Measurements from ENCODE around the gene NRF1.

Gene NRF1

DNA sequence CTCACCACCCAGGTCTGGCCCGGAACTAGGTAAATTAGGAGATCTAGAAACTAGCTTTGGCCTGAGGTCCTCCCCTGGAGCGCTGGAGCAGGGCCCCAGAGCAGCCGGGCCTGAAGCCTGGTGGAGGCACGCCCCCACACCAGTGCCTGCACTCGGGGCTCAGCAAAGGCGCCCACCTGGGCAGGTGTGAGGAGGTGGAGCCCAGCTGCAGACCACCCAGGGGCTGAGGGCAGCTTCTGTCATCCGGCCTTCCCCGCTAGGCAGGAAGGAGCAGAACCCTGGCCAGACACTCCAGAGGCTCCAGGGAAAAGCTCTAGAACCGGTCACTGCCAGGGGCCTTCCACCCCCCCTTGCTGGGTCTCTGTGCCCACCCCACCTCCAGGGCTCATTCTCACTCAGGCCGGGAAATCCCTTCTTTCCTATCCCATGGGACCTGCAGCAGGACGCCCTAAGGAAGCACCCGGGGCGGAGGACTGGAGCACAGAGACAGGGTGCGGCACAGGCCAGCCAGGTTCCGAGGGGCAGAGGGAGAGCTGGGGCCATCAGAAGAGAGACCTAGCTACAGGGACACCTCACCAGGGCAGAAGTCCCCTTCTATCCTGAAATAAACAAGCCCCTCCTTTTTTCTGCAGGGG lies 161.2 kb downstream of the NRF1 start:
- no peak for DNase-seq

DNA sequence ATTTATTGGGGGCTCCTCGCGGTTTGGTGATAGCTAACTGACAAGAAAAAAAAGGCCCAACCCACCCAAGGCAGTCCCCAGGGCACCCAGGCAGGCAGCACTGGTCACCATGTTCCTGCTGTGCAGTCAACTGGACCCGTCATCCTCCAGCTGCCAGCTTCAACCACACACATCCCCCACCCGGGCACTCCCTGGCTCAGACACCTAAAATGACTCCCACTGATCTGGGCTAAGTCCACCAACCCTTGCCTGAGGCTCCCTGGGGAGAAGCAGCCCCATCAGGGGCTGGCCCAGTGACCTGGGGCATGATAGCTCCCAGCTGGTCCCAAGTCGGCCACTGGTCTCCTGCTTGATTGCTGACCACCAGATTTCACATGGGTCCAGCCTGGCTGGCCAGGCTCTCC lies 161.8 kb downstream of the NRF1 start:
- no peak for DNase-seq

- DNase-seq: no peak
These were observed 162.4 kb downstream of the NRF1 start for GRCh38 chr7:129773871-129774270.

DNA sequence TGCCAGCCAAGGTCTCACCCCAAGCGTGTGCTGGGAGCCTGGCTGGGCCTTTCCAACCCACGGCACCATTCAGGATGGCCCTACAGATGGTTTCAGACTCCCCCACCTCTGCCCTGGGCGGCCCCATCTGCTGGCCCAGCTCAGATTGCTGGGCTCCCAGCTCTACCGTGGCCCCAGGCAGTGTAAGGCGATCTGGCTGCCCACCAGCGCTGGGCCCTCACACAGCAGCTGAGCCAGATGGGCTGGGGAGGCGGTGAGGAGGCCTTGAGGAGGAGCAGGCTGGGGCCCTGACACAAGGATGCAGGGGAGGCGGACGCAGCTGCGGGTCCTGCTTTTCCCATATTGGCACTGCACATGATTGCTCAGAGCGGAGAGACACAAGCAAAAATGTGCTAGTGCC lies 162.8 kb downstream of the NRF1 start:
- DNase-seq: no peak

- DNase-seq: no peak
These were observed 163.6 kb downstream of the NRF1 start for GRCh38 chr7:129774871-129775694.

DNA sequence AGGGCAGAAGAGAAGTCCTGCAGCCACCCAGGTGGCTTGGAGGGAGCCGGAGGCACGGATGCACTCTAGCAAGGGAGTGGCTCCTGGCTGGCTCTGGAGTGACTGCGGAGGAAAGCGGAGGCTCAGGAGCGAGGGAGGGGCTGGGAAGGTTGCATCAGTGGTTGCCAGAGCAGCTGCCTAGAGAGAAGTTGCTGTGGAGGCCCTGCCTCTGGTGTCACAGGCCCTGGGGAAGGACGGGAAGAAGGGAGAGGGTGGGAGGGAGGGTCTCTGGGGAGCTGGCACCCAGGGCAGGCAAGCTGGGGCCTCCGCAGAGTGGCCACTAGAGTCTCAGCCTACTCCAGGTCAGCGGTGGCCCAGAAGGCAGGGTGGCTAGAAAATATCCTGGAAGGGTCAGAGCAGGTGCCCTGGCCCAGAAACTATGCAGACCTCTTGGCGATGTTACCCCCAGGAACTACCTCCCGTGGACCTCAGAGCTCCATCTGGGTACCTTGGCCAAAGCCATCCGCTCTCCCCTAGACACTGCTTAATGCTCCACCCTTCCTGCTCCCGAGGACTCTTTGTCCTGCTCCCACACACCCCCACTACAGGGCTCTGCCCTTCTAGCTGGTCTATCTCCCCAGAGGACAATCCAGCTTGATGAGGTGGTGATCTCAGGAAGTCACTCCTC lies 164.3 kb downstream of the NRF1 start:
- DNase-seq: no peak

GRCh38 chr7:129776362-129776722 lies 164.8 kb downstream of the NRF1 start:
- no peak for DNase-seq

DNA sequence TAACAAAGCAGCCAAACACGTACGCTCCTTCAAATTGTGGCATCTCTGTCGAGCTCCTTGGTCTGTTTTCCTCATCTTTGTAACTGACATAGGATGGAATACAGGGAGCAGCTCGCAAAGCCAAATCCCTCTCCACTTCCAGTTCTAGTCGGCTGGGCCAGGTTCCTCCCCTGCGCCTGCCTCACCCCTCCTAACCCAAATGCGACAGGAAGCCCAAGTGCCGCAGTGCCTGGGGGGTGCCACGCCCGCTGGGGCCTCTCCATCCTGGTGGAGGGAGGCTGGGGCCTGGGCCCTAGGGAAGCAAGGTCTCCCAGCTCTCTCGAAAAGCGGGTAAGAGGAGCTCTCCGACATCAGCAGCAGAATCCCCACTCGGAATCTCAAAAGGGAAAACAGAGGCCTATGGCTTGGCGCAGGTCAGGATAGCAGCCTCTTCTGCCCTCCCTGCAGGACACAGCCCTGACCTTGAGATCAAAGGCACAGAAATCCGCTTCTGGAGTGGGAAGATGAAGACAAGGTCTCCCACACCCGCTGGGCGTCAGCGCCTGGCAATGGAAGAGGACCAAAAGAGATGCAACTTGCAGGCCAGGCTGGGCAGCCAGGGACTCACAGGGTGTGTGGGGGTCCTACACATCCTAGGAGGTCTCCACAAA lies 165.8 kb downstream of the NRF1 start:
- no peak for DNase-seq

DNA sequence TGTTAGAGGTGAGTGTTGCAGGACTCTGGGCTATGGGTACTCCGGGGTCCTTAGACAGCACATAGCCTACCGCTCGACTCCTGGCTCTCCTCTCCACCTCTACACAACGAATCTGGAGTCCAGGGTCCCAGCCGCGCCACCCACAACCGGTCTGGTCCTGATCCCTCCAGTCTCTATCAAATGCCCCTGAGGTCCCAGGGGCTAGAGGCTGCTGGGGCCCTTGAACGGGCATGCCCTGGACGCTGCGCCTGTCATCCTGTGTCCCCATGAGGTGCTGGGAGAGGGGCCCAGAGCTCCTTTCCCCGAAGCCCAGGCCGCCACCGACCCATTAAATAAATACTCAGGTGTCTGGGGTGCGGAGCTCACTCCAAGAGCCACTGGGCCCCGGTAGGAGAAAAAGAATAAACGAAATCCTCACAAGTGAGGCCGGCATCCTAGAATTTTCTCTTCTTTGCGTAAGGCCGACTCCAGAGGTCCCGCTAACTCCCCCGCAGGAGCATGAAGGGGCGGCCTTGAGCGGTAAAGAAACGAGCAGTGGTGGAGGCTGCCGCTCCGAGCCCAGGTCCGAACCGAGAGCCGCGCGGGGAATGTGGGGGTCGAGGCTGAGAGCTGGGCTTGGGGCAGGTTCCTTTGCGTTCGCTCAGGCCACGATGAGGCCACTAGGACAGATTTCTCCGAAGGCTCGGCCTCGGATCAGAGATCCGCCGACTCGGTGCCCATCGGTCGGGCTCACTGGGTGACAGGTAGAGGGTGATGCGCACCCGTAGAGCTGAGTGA lies 166.7 kb downstream of the NRF1 start:
- DNase-seq: no peak

DNA sequence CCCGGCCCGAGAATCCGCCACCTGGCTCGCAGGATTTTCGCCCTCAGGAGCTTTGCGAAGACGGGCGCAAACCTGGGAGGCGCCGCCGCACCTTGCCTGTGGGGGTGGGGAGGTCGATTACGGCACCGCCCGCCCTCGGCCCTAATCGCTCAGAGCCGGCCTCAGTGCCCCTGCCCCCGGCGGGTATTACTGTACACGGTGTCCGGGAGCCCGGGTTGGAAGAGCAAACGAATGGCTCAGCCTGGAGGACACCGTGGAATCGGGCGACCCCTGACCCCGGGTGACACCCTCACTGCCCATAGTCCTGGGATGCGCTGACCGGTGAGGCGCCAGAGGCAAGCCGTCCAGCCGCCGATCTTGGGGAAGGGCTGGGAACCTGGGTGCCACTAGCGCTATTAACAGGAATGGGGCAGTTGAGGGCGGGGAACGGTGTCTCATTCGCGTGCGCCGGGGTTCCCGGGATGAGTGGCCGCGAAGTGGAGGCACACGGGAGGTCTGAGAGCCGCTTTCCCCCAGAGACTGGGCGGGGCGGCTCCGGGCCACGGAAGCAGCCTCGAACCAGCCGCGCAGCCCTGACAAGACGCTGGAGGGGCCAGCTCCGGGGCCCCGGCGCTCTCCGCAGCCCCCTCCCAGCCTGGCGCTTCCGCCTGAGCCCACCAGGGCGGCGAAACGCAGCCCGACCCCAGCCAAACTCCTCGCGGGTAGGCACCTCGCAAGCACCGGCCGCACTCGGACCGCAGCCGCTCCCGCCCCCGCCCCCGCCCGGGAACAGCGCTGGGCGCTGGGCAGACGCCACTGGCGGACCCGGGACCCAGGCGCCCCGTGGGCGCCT lies 167.5 kb downstream of the NRF1 start:
- no peak for DNase-seq

DNA sequence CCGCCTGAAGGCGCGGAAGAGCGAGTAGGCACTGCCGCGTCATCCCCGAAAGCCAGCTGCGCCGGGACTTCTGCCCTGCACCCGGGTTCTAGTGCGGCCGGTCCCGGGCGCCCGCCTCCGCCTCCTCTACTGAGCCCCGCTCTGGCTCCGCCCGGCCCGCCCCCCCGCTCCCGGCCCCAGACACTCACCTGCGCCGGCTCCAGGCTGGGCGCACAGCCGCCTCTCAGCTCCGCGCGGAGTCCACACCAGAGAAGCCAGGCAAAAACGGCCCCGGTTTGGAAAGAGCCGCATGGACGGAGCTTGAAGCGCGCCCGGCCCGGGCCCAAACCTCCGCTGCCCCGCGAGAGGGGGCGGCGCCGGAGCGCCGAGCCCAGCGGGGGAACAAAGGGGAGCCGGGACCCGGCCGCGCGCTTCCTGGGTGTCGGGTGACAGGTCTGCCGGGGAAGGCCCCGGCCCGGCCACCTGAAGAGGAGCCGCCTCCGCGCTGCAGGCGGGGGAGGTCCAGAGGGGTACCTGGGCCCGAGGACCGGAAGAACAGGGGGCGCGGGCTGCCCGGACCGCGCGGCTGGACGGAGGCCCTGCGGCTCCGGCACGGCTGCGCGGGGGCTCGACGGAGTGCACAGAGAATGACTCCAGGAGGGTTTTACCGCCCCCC lies 168.2 kb downstream of the NRF1 start:
- no peak for DNase-seq

DNA sequence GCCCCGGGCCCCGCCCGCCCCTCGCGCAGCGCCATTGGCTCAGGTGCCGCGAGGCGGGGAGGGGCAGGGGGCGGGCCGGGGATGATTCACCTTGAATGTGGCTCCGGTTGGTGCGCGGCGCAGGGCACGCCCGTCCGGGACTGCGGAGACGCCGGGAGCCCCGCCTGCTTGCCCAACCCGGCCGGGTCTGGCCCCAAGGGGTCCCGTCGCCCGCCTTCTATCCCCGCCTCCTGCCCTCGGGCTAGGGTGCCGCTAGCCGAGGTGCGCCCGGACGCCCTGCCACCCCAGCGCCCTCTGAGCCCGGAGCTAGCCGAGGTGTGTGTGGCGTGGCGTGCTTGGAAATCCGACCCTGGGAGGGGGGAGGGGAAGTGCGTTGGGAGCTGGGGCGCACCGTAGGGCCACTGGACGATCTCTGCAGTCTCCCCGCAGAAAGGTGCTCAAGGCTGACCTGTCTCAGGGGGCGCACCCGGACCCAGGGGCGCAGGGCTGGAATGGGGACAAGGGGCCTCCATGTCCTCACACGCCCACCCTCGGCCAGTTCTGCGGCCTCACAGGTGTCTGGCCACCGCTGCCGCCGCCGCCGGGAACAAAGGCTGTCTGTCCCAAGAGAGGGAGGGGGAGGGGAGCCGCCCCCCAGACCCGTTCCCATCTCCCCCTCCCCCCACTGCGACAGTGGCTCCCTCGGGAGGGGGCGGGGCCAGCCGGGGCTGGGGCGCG lies 168.9 kb downstream of the NRF1 start:
- no peak for DNase-seq

DNA sequence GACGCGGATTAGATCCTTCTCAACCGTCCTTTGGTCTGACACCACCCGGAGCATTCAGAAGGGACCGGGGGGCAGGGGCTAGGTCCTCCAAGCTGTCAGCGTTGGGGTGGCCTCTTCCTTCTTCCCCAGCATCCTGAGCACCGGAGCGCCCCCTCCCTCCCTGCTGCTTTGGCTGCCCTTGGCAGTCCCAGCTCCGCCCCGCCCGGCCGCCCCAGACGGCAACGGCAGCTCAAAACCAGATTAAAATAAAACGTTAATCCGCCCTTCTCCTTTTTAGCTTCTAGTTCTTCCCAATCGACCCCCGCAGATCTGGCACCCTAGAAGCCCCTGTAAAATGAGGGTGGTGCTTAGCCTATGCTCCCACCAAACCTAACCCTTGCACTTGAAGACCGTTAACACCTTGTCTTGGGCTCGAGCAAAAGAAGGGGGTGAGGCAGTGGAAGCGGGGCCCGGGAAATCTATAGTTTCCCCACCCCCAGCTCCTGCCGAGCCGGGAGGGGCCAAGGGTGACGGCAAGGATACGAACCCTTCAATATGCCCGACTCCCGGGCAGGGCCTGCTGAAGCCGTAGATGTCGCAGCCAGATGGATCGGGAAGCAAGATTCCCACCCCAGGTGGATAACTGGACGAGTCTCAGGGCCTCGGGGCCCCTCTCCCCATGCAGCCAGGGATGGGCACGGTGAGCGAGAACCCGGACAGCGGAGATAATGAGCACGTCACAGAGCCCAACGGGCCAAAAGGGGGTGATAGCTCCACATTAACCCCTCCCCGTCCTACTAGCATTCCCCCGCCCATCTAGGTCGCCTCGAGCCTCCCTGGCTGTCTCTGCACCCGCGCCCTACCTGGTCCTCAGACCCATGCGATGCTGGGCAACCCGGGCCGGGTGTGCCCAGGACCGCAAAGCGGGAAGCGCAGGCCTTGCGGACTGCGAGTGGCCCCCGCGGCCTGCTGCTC lies 169.7 kb downstream of the NRF1 start:
- DNase-seq: no peak

DNA sequence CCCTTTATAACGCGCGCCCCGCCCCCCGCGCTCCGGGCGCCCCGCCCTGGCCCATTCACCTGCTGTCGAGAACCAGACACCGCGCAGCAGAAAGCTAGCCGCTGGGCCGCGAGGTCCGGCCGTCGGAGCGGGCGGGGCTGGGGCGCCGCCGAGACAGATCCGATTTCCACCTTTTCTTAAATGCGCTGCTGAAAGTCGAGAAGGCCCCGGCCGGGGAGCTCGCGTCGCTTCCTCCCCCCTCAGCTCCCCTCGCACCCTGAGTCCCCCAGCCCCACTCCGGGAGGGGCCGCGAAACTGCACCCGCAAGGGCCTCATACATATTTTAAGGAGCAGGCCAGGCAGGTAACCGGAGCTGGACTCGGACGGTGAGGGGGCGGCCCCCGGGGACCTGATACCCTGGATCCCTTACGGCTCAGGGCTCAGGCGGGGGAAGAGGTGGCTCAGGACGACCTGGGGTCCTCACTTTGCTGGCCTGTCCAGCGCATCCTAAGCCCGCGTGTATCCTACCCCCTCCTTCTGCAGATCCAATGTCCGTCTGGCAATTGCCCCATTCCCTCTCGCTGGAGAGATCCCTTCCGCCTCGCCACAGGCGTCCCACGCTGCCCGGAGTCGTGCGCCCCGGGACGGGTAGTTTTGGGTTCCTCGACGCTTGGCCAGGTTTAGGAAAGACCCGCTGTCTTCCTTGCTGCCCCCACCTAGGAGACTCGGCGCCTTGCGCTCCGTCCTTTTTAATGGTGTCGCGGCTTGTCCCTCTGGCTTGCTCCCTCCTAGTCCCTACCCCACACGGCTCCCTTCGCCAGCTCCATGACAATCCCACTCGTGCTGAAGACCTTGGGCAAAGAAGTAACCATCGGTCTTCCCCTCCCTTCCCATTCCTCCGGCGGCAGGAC lies 170.7 kb downstream of the NRF1 start:
- no peak for DNase-seq

DNA sequence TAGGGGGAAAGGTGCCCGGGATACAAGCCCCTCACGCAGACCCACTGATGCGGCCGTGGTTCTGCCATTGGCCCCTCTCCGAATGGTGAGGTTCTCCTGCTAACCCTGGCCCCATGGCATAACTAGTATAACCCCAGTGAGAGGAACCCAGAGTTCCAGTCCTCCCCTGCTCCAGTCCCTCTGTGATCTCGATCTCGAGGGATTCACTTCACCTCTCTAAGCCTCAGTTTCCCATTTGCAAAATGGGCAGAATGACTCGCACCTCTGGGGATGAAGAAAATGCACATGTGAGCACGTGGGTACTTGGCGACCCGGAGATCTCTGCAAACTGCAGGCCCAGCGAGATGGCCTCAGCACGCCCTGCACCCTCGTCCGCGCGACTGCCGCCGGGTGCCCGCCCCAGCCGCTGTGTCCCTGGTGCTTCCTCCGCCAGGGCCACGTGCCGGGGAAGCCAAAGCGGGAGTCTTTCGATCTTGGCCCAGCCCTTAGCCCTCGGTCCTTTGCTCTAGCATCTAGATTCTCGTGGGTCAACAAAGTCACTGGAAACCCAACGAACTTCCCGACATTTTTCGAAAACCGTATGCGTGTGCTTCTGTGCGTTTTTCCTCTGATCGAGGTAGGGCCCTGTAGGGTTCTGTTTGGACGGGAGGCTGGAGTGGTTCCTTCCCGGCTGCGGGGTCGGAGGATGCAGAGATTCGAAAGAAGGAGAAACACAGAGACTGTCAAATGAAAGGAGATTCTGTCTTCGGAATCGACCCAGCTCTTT lies 171.5 kb downstream of the NRF1 start:
- DNase-seq: no peak

DNA sequence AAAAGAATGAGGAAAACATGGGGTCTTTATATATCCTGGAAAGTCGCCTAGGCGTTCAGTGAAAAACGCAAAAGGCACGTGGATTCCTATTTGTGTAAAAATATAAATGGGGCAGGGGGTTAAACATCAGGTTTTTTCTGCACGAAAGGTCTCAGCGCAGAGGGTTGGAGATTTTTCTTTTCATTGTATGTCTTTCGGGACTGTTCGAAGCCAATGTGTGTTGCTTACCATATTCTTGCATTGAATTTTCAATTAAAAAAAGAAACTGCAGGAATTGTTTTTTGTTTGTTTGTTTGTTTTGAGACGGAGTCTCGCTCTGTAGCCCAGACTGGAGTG lies 172.0 kb downstream of the NRF1 start:
- no peak for DNase-seq

DNA sequence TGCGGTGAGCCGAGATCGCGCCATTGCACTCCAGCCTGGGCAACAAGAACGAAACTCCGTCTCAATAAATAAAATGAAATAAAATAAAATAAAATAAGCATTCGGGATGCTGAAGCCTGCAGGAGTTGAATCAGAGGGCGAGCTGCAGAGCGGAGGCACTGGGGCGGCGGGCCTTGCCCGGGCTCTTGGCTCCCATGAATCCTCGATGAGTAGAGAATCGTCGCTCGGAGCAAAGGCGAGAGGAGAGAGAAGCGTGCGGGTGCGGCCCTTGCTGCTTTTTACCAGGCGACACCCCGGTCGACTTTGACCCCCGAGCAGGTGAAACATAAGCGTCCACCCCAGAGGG lies 172.9 kb downstream of the NRF1 start:
- DNase-seq: no peak

Measured in MV-4-11 (cell line).